Endothelial cell of umbilical vein (primary cell): Measurements from ENCODE around the gene LGI2. TPM values are rescaled to one million over a fixed set of nuclear protein-coding genes. Genes with fewer than 3 reads are reported as not detected.
"Not testable (repeated sequence)": the region's sequence is repeated elsewhere in the genome, so short reads cannot be mapped to it uniquely, and the experiment has no call there.

ENCODE experiments used
- BruUV-seq: library from RNA; stranded (reverse); fragments of 400-500 nt; replicated peaks from 2 replicates; lab custom pipeline; 2021; lab: Mats Ljungman, UMichigan
- CTCF ChIA-PET: fragments of 300-600, 350-600 bp; sonication (Branson Sonifier 250); formaldehyde crosslinking; loops from one replicate; lab custom pipeline; 2021; ENCODE audit warnings: antibody characterized with exemption, inconsistent platforms; lab: Charles Lee
- POLR2A ChIA-PET: fragments of 300-600, 350-600 bp; sonication (Branson Sonifier 250); formaldehyde crosslinking; loops from one replicate; lab custom pipeline; 2021; ENCODE audit warnings: antibody characterized with exemption, inconsistent platforms; lab: Charles Lee
- DNase-seq: peaks from one replicate; pipeline ENCODE4 v3.0.0-alpha.2; 2011; ENCODE audit warnings: low read depth, low spot score
- FAIRE-seq: peaks from 2 replicates; lab custom pipeline; 2011; peaks lifted over from hg19 to GRCh38; lab: Jason Lieb, UNC
- H2AFZ ChIP-seq: 2 replicates; pipeline ENCODE4 v1.6.0; 2012; ENCODE audit warnings: low read depth, low read length, control low read depth, inconsistent platforms
- H3K27ac ChIP-seq: 2 replicates; pipeline ENCODE4 v1.5.1; 2011; ENCODE audit warnings: low read depth, mild to moderate bottlenecking, control low read depth, low read length, moderate library complexity; ENCODE audit not compliant: insufficient read depth
- H3K27me3 ChIP-seq, 2 experiments: 2 replicates each; pipeline versions ENCODE4 v1.6.0 to v1.6.1; 2011; ENCODE audit warnings: low read length in 2 of 2, mixed read lengths in 1 of 2; ENCODE audit not compliant: control insufficient read depth in 2 of 2, insufficient read depth in 2 of 2
- H3K36me3 ChIP-seq, 2 experiments: 2 replicates in 1 of 2; 3 replicates in 1 of 2; pipeline ENCODE4 v1.5.1; 2011; ENCODE audit warnings: low read length in 2 of 2, mild to moderate bottlenecking in 1 of 2, moderate library complexity in 1 of 2; ENCODE audit not compliant: control insufficient read depth in 2 of 2, insufficient read depth in 2 of 2; ENCODE audit errors: extremely low read depth in 1 of 2
- H3K4me1 ChIP-seq: 3 replicates; pipeline ENCODE4 v1.5.1; 2011; ENCODE audit warnings: mild to moderate bottlenecking, low read length; ENCODE audit not compliant: control insufficient read depth, insufficient read depth; ENCODE audit errors: extremely low read depth
- H3K4me2 ChIP-seq: 2 replicates; pipeline ENCODE4 v1.6.1; 2011; ENCODE audit warnings: low read length, control low read depth, mixed read lengths; ENCODE audit not compliant: insufficient read depth
- H3K4me3 ChIP-seq, 3 experiments: fragments of 200-600 bp in 1 of 3; sonication (generic), shearing (Covaris generic) in 1 of 3; replicated peaks in 1 of 3; 2 replicates each; pipeline ENCODE4 v1.5.1; 2011 to 2016; ENCODE audit warnings: control low read depth in 3 of 3, low read length in 3 of 3, mild to moderate bottlenecking in 2 of 3, inconsistent platforms in 1 of 3, low read depth in 1 of 3, moderate library complexity in 1 of 3; ENCODE audit not compliant: insufficient read depth in 1 of 3
- H3K79me2 ChIP-seq: 2 replicates; pipeline ENCODE4 v1.6.0; 2012; ENCODE audit warnings: low read length, inconsistent platforms; ENCODE audit not compliant: control insufficient read depth, insufficient read depth
- H3K9ac ChIP-seq: replicated peaks from 2 replicates; pipeline ENCODE3; 2011; ENCODE audit warnings: low read length, control low read depth; ENCODE audit not compliant: insufficient read depth; ENCODE audit errors: extremely low read depth
- H3K9me1 ChIP-seq: replicated peaks from 3 replicates; pipeline ENCODE4 v1.6.0; 2011; ENCODE audit warnings: mild to moderate bottlenecking, low read length; ENCODE audit not compliant: control insufficient read depth, insufficient read depth; ENCODE audit errors: extremely low read depth
- H3K9me3 ChIP-seq: replicated peaks from 2 replicates; pipeline ENCODE4 v1.5.1; 2012; ENCODE audit warnings: low read length, inconsistent platforms; ENCODE audit not compliant: control insufficient read depth, insufficient read depth
- H4K20me1 ChIP-seq: replicated peaks from 2 replicates; pipeline ENCODE3; 2011; ENCODE audit warnings: mild to moderate bottlenecking, low read length; ENCODE audit not compliant: control insufficient read depth, insufficient read depth; ENCODE audit errors: extremely low read depth
- FOS ChIP-seq: IDR thresholded peaks from 2 replicates; pipeline ENCODE4 v1.6.1; 2011; ENCODE audit warnings: mild to moderate bottlenecking, low read length, moderate library complexity, borderline replicate concordance; ENCODE audit not compliant: insufficient read depth
- GATA2 ChIP-seq: IDR thresholded peaks from 2 replicates; pipeline ENCODE4 v1.7.0; 2011; ENCODE audit warnings: low read depth, mild to moderate bottlenecking, moderate library complexity, mixed read lengths, low read length; ENCODE audit not compliant: insufficient read length, insufficient read depth
- JUN ChIP-seq: IDR thresholded peaks from 2 replicates; pipeline ENCODE4 v1.6.1; 2011; ENCODE audit warnings: borderline replicate concordance, low read depth; ENCODE audit not compliant: insufficient read length, insufficient read depth
- MYC ChIP-seq: IDR thresholded peaks from one replicate; pipeline ENCODE4 v1.6.1; 2011; ENCODE audit warnings: mild to moderate bottlenecking, low read depth, low read length
- POLR2AphosphoS5 ChIP-seq: IDR thresholded peaks from 2 replicates; pipeline ENCODE4 v1.6.1; 2012; ENCODE audit warnings: low read depth, mild to moderate bottlenecking, control low read depth, low read length, moderate library complexity; ENCODE audit not compliant: insufficient read depth
- dilution Hi-C: fragments of 300-500 bp; cut with MboI; formaldehyde crosslinking; loops from one replicate; pipeline ENCODE4 v1.15.0; 2019; ENCODE audit warnings: low sequenced_read_pairs; ENCODE audit not compliant: extremely low pct_ligation_motif_present
- intact Hi-C: fragments of 100-400 bp; cut with micrococcal nuclease; formaldehyde crosslinking; loops from one replicate; pipeline ENCODE4 v1.10.0; 2022
- polyA plus RNA-seq, 4 experiments: library from polyadenylated mRNA; depleted of rRNA in 3 of 4; stranded (reverse) in 3 of 4; unstranded in 1 of 4; fragments of >200 nt; gene quantifications; 2 replicates each; pipeline versions ENCODE4 v1.2.1 to v1.2.3, GENCODE V29; 2011 to 2012; ENCODE audit warnings: missing spikeins in 1 of 4
- total RNA-seq: library from RNA; stranded (reverse); gene quantifications from 2 replicates; pipeline ENCODE4 v1.2.3, GENCODE V29; 2021
- TF ChIP-seq, protein P1 (sequence below): IDR thresholded peaks from 2 replicates; pipeline ENCODE4 v1.6.1; 2011; ENCODE audit not compliant: insufficient read depth, insufficient read length
- TF ChIP-seq, protein P2 (sequence below), 2 donors: IDR thresholded peaks; 1 replicate in 1 of 2; 2 replicates in 1 of 2; pipeline ENCODE4 v1.5.1; 2011; ENCODE audit warnings: low read length in 2 of 2, mild to moderate bottlenecking in 2 of 2, moderate library complexity in 2 of 2, control low read depth in 1 of 2, inconsistent platforms in 1 of 2, low read depth in 1 of 2; ENCODE audit not compliant: insufficient read depth in 1 of 2; ENCODE audit errors: extremely low read depth in 1 of 2

The LGI2 gene
- total and polyA plus RNA-seq, 2 donors (not counting 3 experiments of a cell fraction or from before 2014, with no cell fraction given) = not detected

DNA sequence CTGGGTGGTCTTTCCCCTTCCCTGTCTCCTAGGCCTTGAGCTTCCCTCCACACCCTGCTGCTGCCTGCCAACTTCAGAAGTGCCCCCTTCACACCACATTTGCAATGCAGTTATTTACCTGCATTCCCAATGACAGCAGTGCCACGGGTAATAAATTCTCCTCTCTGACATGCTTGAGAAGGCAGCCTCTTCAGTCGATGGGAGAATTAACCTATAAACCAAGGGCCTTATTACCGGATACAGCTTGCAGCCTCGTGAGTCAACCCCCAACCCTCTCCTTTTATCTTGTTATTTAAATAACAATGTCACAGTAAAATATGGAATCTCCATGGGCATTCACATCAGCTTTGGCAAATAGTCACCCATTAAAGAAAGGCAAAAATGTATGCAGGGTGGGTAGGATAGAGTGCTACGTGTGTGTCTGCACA is 34.7 kb upstream of the LGI2 start:
- Histone ChIP-seq H2AFZ (no peak overlapping the region), H3K9ac (no peak overlapping the region), H3K36me3 (no peaks in the 10 kb centered on the region), H3K4me3 (no peak overlapping the region), H3K4me2 (no peak overlapping the region), H3K9me1 (no peaks in the 10 kb centered on the region), H3K27ac (no peak overlapping the region), H3K9me3 (no peaks in the 10 kb centered on the region), H3K4me1 (no peaks in the 10 kb centered on the region), H3K79me2 (no peaks in the 10 kb centered on the region), H4K20me1 (no peaks in the 10 kb centered on the region), H3K27me3 (peaks cover 0 to 5% of the 10 kb centered on the region in 2 experiments)
- TF ChIP-seq FOS (no peak), MYC (no peak), JUN (no peak), GATA2 (no peak), POLR2AphosphoS5 (no peak)
- TF ChIP-seq, protein P1, sequence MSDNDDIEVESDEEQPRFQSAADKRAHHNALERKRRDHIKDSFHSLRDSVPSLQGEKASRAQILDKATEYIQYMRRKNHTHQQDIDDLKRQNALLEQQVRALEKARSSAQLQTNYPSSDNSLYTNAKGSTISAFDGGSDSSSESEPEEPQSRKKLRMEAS = no peak
- TF ChIP-seq, protein P2, sequence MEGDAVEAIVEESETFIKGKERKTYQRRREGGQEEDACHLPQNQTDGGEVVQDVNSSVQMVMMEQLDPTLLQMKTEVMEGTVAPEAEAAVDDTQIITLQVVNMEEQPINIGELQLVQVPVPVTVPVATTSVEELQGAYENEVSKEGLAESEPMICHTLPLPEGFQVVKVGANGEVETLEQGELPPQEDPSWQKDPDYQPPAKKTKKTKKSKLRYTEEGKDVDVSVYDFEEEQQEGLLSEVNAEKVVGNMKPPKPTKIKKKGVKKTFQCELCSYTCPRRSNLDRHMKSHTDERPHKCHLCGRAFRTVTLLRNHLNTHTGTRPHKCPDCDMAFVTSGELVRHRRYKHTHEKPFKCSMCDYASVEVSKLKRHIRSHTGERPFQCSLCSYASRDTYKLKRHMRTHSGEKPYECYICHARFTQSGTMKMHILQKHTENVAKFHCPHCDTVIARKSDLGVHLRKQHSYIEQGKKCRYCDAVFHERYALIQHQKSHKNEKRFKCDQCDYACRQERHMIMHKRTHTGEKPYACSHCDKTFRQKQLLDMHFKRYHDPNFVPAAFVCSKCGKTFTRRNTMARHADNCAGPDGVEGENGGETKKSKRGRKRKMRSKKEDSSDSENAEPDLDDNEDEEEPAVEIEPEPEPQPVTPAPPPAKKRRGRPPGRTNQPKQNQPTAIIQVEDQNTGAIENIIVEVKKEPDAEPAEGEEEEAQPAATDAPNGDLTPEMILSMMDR (IDR thresholded peaks at IDR 0.05; ENCODE audit: extremely low read depth in 1 of 2, insufficient read depth in 1 of 2, low read depth in 1 of 2, low read length in 2 of 2) = no peak
- FAIRE-seq (no peak), DNase-seq (no peak)
- ChIA-PET POLR2A (no interaction called here), CTCF (no interaction called here)
- intact Hi-C loops (no loop called here), dilution Hi-C loops (no loop called here)
- no TSS peak for BruUV-seq

DNA sequence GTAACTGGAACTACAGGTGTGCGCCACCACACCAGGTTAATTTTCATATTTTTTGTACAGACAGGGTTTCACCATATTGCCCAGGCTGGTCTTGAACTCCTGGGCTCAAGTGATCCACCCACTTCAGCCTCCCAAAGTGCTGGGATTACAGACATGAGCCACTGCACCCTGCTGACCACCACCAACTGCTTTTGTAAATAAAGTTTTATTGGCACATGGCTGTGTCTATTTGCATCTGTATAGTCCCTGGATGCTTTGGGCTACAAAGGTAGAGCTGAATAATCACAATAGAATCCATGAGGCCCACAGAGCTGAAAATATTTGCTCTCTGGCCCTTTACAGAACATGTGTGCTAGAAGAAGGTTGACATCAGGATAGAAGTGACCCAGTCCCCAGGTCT is 33.7 kb upstream of the LGI2 start:
- H3K79me2 ChIP-seq, H3K27me3 ChIP-seq, H3K4me2 ChIP-seq, H3K9ac ChIP-seq, FAIRE-seq, POLR2A ChIA-PET, dilution Hi-C loops, H2AFZ ChIP-seq, H3K36me3 ChIP-seq, CTCF ChIA-PET, H3K27ac ChIP-seq, DNase-seq, H3K4me1 ChIP-seq, intact Hi-C loops, H3K9me1 ChIP-seq, H4K20me1 ChIP-seq, H3K4me3 ChIP-seq, H3K9me3 ChIP-seq, BruUV-seq: not testable (repeated sequence)
